Measurements from ENCODE around the gene RNU4-1. TPM values are rescaled to one million over a fixed set of nuclear protein-coding genes. Genes with fewer than 3 reads are reported as not detected.
A peak's percentile ranks its signal among the peaks of the same experiment; 100 is the strongest.
"Not testable (repeated sequence)": the region's sequence is repeated elsewhere in the genome, so short reads cannot be mapped to it uniquely, and the experiment has no call there.

RNU4-1 gene
- polyA plus RNA-seq, 4 donors = not detected

DNA sequence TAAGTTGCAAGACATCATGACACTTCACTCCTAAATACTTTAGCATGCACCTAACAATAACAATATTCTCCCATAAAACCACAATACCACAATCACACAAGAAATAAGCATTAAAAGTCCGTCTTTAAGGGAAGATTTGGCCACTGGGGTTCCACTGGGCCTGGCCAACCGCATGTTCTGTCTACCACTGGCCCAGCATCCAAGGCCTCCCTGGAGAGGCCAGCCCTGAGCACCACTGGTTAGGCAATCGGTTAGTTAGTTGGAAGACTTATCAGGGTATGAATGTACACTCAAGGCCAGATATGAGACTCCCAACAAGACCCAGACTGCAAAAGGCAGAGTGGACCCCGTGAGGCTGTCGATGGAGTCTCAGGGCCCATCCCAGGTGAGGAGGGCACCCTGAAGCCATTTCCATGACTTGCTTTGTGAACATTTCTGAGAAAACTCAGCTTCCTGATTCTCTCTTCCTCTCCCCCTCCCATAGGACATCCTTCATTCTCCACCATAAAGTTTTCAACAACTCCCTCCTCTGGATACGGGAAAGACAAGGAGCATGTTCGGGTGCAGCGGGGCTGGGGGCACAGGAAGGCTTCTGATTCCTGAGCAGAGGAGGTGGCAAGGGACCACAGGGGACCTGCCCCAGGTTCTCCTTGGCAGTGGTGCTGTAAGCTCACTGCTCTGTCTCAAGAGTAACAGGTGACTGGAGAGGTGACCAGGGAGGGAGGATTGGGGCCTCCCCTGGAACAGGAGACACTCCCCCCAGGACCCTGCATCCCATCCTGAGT lies 33.4 kb downstream of the RNU4-1 start:
- DNase-seq (ENCODE audit: low read depth in 4 of 4, low spot score in 3 of 4) = no peak

DNA sequence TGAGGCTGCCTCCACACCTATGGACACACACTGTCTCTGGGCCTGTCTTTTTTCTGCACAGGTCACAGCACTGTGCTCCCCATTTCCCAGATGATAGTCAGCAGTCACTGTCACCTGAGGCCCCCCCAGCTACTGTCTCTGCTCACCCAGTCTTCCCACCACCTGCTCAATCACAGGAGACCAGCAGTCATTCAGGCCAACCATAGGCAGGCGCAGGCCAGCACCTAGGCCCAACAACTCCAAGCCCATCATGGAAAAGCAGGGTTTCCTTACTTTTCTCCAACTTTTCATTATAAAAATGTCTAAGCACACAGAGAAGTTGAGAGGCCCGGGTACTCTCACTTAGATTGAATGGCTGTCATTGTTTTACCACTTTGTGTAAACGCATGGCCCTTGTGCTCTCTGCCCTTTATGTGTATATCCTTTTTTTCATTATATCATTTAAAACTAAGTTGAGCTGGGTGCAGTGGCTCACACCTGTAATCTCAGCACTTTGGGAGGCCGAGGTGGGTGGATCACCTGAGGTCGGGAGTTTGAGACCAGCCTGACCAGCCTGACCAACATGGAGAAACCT lies 34.6 kb downstream of the RNU4-1 start:
- DNase-seq (ENCODE audit: low read depth in 4 of 4, low spot score in 3 of 4) = no peak

DNA sequence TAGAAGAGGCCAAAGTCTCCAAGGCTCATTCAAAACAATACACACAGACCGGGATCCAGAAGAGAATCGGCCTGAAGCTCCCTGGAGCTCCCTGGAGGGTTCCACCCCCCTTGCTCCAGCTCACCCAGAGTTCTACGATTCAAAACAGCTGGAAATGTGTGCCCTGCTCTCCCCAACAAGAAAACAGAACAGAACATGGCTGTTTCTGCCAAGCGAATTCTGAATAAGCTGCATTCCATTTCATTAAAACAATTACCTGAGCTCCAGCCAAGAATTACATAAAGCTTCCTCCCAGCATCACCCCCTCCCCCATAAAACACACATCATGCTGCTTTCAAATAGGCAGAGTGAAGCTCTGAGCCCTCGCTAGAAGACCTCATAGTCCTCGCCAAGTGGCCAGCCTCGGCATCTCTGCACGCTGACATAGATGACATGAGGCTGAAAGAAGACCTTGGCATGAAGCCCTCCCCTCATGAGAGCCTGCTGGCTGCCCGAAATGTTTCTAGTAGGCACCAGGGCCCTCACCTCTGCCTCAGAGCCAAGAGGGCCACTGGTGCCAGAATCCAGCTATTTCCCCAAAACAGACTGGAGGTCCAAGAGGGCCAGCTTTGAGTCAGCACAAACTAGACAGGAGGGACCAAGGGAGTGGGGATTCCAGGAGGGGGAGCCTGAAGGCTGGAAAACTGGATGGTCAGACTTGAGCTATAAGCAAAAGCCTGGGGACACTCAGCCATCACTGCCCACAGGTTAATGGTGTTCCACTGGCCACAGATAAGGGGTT lies 35.8 kb downstream of the RNU4-1 start:
- peak in 1 of 4 donors; percentile 63 for DNase-seq (ENCODE audit: low read depth in 4 of 4, low spot score in 3 of 4)

DNA sequence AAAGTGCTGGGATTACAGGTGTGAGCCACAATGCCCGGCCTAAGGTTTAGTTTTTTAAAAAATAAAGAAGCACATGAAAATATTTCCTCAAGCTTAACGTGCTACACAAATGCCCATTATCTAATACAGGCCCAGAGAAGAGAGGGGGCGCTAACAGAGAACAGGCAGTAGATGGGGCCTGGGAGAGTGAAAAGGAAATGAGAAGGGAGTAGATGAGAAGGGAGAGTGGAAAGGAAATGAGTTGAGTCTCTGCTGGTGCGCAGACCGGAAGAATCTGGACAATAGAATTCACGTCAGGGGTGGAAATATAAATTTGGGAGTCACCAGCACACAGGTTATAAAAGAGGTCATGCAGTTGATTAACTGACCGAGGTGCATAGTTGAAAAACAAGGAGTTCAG lies 38.2 kb downstream of the RNU4-1 start:
- DNase-seq (ENCODE audit: low read depth in 4 of 4, low spot score in 3 of 4) = no peak

DNA sequence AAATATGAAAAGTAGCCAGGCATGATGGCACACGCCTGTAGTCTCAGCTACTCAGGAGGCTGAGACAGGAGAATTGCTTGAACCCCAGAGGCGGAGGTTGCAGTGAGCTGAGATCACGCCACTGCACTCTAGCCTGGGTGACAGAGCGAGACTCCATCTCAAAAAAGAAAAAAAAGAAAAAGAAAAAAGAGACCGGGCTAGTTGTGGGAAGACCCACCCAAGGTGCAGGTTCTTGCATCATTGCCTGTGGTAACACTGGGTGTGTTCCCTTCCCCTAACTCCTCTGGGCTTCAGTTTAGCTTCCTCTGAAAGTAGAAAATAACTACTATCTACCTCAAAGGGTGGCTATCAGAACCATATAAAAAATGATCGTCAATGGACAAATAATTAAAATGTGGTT lies 39.7 kb downstream of the RNU4-1 start:
- not testable (repeated sequence) for DNase-seq (ENCODE audit: low read depth in 4 of 4, low spot score in 3 of 4)

DNA sequence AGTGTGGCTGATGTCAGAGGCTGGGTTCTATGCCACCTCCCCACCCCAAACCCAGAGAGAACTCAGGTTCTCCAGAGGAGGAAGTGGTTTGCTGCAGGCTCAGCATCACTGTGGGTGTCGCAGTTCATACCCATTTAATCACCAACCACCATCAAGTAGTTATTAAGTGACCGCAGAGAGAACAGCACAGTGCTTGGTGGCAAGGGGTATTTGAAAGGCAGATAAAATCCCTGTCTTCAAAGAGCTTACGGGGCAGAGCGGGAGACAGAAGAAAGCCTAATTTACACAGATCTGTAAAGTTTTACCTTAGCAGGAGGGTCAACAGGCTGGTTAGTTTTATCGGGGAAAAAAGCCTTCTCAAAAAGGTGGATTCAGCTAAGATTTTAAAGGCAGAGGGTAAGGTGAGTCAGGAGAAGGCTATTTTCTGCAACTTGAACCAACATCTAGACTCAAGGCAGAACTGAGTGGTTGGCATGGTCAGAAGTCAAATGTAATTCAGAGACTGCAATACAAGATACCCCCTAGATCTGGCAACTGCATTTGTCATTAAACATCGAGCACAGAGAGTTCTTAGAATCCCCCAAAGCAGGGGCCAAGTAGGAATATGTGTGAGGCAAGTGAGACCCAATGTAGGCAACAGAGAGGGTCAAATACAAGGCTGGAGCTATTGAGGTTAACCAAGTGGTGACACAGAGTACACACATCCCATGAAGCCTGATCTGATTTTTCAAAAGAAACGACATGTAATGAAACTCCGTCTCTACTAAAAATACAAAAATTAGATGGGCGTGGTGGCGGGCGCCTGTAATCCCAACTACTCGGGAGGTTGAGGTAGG lies 40.7 kb downstream of the RNU4-1 start:
- DNase-seq (ENCODE audit: low read depth in 4 of 4, low spot score in 3 of 4) = no peak

DNA sequence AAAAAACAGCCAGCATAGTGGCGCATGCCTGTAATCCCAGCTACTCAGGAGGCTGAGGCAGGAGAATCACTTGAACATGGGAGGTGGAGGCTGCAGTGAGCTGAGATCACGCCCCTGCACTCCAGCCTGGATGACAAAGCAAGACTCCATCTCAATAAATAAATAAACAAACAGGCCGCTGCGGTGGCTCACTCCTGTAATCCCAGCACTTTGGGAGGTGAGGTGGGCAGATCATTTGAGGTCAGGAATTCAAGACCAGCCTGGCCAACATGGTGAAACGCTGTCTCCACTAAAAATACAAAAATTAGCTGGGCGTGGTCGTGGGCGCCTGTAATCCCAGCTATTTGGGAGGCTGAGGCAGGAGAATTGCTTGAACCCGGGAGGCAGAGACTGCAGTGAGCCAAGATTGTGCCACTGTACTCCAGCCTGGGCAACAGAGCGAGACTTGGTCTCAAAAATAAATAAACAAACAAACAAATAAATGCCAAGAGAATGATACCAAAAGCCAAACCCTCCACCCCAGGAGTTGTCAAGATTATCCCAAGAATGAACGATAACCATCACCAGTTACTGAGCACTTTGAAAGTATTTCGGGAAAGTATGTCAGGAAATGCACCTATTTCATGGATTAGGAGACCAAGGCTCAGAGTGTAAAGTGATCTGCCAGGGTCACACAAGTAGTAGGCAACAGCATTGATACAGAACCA lies 41.5 kb downstream of the RNU4-1 start:
- not testable (repeated sequence) for DNase-seq (ENCODE audit: low read depth in 4 of 4, low spot score in 3 of 4)

DNA sequence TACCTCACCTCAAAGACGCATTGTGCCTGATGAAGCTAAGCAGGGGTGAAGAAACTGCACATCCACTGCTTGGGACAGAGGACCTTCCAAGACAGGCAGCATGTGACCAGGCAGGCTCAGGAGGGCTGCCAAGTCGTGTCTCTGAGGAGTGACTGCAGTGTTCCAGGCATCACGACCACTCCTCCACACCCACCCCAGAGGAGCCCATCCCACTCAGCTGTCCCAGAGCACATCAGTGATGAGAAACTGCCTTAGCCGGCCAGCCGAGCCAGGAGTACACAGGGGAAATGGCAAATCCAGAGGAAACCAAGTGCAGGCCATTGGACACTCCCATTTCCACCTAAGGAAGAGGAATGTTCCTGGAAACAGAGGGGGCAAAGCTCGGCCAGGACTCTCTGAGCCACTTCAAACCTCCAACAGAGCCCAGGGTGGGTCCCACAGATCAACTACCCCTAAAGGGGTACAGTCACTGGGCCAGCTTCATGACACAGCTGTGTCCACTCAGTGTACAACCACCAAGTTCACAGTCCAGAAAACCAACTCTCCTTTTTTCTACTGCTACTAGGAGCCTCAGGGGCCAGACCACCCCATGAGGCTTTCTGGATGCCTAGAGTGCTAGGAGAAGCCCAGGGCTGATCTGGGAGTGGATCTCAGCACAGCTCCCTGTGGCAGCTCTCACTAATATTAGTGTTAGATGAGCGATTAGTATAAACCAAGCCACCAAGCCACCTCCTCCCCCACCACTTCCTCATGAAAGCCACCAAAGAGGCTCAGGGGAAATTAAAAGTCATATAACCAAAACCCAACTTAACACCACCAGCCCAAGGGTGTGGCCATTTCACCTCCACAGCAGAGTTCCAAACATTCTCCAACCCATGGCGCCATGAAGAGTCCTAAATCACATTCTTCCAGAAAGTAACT lies 42.9 kb downstream of the RNU4-1 start:
- DNase-seq (ENCODE audit: low read depth in 4 of 4, low spot score in 3 of 4) = no peak

DNA sequence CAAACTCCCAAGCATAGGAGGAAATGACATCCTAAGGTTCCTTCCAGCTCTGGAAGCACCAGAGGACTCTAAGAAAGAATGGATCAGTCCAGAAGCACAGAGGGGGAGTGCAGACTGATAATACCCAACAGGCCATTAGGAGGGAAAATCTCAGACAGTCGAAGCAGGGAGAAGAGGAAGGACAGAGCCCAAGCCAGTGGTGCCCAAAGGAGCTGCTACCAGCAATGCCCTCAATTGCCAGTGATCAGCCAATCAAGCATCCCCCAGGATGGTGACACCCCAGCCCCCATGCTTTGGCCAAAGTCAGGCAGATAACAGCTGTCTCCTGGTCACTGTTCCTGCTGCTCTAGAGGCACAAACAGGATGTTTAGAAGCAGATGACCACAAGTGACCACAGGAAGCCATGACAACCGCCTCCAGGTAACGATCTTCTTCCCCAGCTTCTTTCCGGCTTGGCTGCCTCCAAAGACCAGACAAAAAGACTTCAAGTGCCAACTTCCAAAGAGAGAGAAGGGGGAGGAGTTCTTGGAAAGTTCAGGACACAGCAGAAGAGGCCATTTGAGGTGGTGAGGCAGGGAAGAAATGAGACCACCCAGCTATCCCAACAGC lies 43.7 kb downstream of the RNU4-1 start:
- no peak for DNase-seq (ENCODE audit: low read depth in 4 of 4, low spot score in 3 of 4)

DNA sequence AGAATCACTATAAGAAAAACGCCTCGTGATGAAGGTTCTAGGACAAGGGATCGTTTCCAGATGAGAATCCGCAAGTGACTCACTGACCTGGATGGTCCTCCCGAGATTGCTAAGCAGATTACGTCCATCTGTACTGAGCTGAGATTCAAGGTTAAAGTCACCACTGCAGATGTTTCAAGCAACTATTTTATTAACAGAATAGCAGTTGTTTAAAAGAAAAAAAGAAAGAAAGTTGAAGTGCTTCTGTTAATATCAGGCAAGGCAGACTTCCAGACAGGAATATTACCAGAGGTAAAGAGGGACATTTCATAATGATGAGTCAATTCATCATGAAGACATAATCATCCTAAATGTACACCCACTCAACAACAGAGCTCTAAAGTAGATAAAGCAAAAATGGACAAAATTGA lies 45.4 kb downstream of the RNU4-1 start:
- no peak for DNase-seq (ENCODE audit: low read depth in 4 of 4, low spot score in 3 of 4)

DNA sequence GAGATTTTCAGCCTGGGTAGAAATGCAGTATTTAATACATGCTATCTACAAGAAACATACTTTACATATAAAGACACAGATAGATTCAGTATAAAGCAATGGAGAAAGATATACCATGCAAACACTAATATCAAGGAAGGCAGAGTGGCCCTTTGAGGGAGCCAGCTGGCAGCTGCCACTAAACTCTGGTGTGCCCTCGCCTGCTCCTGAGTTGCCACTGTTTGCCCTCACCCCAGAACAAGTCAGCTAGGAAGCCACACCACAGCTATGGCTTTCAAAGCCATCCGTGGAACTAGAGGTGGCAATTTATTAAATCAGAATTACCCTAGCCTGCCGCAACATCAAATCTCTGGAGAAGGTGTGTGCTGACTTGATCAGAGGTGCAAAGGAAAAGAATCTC lies 45.9 kb downstream of the RNU4-1 start:
- DNase-seq (ENCODE audit: low read depth in 4 of 4, low spot score in 3 of 4) = no peak

DNA sequence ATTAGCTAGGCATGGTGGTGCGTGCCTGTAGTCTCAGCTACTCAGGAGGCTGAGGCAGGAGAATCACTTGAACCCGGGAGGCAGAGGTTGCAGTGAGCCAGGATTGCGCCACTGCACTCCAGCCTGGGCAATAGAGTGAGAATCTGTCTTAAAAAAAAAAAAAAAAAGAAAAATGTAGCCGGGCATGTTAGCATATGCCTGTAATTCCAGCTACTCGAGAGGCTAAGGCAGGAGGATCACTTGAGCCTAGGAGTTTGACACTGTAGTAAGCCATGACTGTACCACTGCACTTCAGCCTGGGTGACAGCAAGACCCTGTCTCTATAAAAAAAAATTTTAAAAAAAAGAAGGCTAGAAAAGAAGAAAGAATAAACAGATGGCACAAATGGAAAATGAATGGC lies 46.3 kb downstream of the RNU4-1 start:
- DNase-seq (ENCODE audit: low read depth in 4 of 4, low spot score in 3 of 4) = not testable (repeated sequence)

Other genes with a start within 250 kb of the RNU4-1 start
- 10 to 100 TPM; 36.9 to 41.6 (median 39.2) TPM for gene RAB35, start 176.5 kb downstream of the RNU4-1 start, polyA plus RNA-seq (ENCODE audit: insufficient read length in 4 of 4)
- 10 to 100 TPM; 44.9 to 55.4 (median 51.4) TPM for gene GCN1, start 98.5 kb downstream of the RNU4-1 start, polyA plus RNA-seq (ENCODE audit: insufficient read length in 4 of 4)
- gene RPLP0, start 92.1 kb downstream of the RNU4-1 start, polyA plus RNA-seq (ENCODE audit: insufficient read length in 4 of 4) = 1,000 to 10,000 TPM; 2,681 to 3,216 (median 2,786) TPM
- gene PXN, start 27.5 kb downstream of the RNU4-1 start, polyA plus RNA-seq (ENCODE audit: insufficient read length in 4 of 4) = 10 to 100 TPM; 71.9 to 79.4 (median 76.3) TPM
- gene RNU4-2, start 1.3 kb downstream of the RNU4-1 start, polyA plus RNA-seq (ENCODE audit: insufficient read length in 4 of 4) = under 1 TPM in 1 of 4 donors, not detected in 3; 0.47 TPM
- gene SIRT4, start 9.1 kb upstream of the RNU4-1 start, polyA plus RNA-seq (ENCODE audit: insufficient read length in 4 of 4) = 1 to 10 TPM; 2.7 to 5.7 (median 3.9) TPM
- gene PLA2G1B, start 34.5 kb upstream of the RNU4-1 start, polyA plus RNA-seq (ENCODE audit: insufficient read length in 4 of 4) = under 1 TPM; 0.31 to 0.73 (median 0.42) TPM
- gene MSI1, start 75.9 kb upstream of the RNU4-1 start, polyA plus RNA-seq (ENCODE audit: insufficient read length in 4 of 4) = 10 to 100 TPM; 17.7 to 23.8 (median 19.5) TPM
- 100 to 1,000 TPM; 303 to 369 (median 327) TPM for gene COX6A1, start 144.9 kb upstream of the RNU4-1 start, polyA plus RNA-seq (ENCODE audit: insufficient read length in 4 of 4)
- 10 to 100 TPM; 42.6 to 47.8 (median 46.2) TPM for gene TRIAP1, start 153.1 kb upstream of the RNU4-1 start, polyA plus RNA-seq (ENCODE audit: insufficient read length in 4 of 4)
- 10 to 100 TPM; 34.8 to 37.1 (median 35.0) TPM for gene GATC, start 153.2 kb upstream of the RNU4-1 start, polyA plus RNA-seq (ENCODE audit: insufficient read length in 4 of 4)
- 100 to 1,000 TPM; 220 to 249 (median 230) TPM for gene SRSF9, start 176.5 kb upstream of the RNU4-1 start, polyA plus RNA-seq (ENCODE audit: insufficient read length in 4 of 4)
- 100 to 1,000 TPM; 492 to 541 (median 519) TPM for gene DYNLL1, start 202.9 kb upstream of the RNU4-1 start, polyA plus RNA-seq (ENCODE audit: insufficient read length in 4 of 4)
- gene COQ5, start 235.9 kb upstream of the RNU4-1 start, polyA plus RNA-seq (ENCODE audit: insufficient read length in 4 of 4) = 10 to 100 TPM; 62.0 to 73.6 (median 65.7) TPM
- 100 to 1,000 TPM; 181 to 232 (median 207) TPM for gene RNF10, start 241.1 kb upstream of the RNU4-1 start, polyA plus RNA-seq (ENCODE audit: insufficient read length in 4 of 4)